ENCODE results near the gene ANKMY1. TPM values are rescaled to one million over a fixed set of nuclear protein-coding genes. Genes with fewer than 3 reads are reported as not detected.

Gene ANKMY1
- total RNA-seq, 1 donor from 2014 or later = 25.1 TPM

- peak overlapping the region; percentile 65 for H3K27ac Mint-ChIP-seq
- H3K9me3 Mint-ChIP-seq = no peaks in the 10 kb centered on the region
- intact Hi-C loops (cut with micrococcal nuclease) = loop anchor here (1.0 to 10.0 kb wide), 4 partner anchors 32 to 130 kb away; partner anchors contain the start of gene DUSP28
Observed at GRCh38 chr2:240434728-240435456, 122.9 kb downstream of the ANKMY1 start.

GRCh38 chr2:240433973-240434727 is 123.6 kb downstream of the ANKMY1 start:
- Mint-ChIP-seq H3K27ac (peak overlapping the region; percentile 65), H3K9me3 (no peaks in the 10 kb centered on the region), H3K4me1 (ENCODE audit: low read depth) (peaks cover 9% of the 10 kb centered on the region), H3K4me3 (ENCODE audit: low read depth) (peak overlapping the region; percentile 85), H3K27me3 (ENCODE audit: low read depth) (peaks cover 15% of the 10 kb centered on the region), H3K36me3 (ENCODE audit: low read depth) (no peaks in the 10 kb centered on the region)
- no peak for DNase-seq (ENCODE audit: low spot score)
- intact Hi-C loops (cut with micrococcal nuclease) = loop anchor here (1.0 to 10.0 kb wide), 4 partner anchors 31 to 129 kb away; partner anchors contain the start of gene DUSP28

More at GRCh38 chr2:240434728-240435456, 122.9 kb downstream of the ANKMY1 start:
- peaks cover 9% of the 10 kb centered on the region for H3K4me1 Mint-ChIP-seq (ENCODE audit: low read depth)
- peak; percentile 88 for DNase-seq (ENCODE audit: low spot score)
- H3K4me3 Mint-ChIP-seq (ENCODE audit: low read depth) = peak overlapping the region; percentile 85
- H3K27me3 Mint-ChIP-seq (ENCODE audit: low read depth) = peaks cover 15% of the 10 kb centered on the region
- H3K36me3 Mint-ChIP-seq (ENCODE audit: low read depth) = no peaks in the 10 kb centered on the region

- Mint-ChIP-seq H3K4me3 (ENCODE audit: low read depth) (peak overlapping the region; percentile 37), H3K36me3 (ENCODE audit: low read depth) (no peaks in the 10 kb centered on the region)
- intact Hi-C loops (cut with micrococcal nuclease) = loop anchor here (10.0 kb wide), 2 partner anchors 48 to 128 kb away; no protein-coding TSS in a partner anchor
Observed at GRCh38 chr2:240432820-240433801, 124.7 kb downstream of the ANKMY1 start.

GRCh38 chr2:240432430-240432819 is 125.4 kb downstream of the ANKMY1 start:
- DNase-seq (ENCODE audit: low spot score) = no peak
- Mint-ChIP-seq H3K27me3 (ENCODE audit: low read depth) (peaks cover 8% of the 10 kb centered on the region), H3K36me3 (ENCODE audit: low read depth) (no peaks in the 10 kb centered on the region), H3K4me1 (ENCODE audit: low read depth) (peaks cover 24% of the 10 kb centered on the region), H3K27ac (no peak overlapping the region), H3K4me3 (ENCODE audit: low read depth) (no peak overlapping the region), H3K9me3 (no peaks in the 10 kb centered on the region)
- intact Hi-C loops (cut with micrococcal nuclease) = loop anchor here (10.0 kb wide), 2 partner anchors 48 to 128 kb away; no protein-coding TSS in a partner anchor

More at GRCh38 chr2:240432820-240433801, 124.7 kb downstream of the ANKMY1 start:
- Mint-ChIP-seq H3K27me3 (ENCODE audit: low read depth) (peaks cover 15% of the 10 kb centered on the region), H3K4me1 (ENCODE audit: low read depth) (peaks cover 19% of the 10 kb centered on the region), H3K9me3 (no peaks in the 10 kb centered on the region), H3K27ac (no peak overlapping the region)
- no peak for DNase-seq (ENCODE audit: low spot score)

- no peak overlapping the region for H3K4me3 Mint-ChIP-seq (ENCODE audit: low read depth)
- intact Hi-C loops (cut with micrococcal nuclease) = loop anchor here (10.0 kb wide), 2 partner anchors 47 to 127 kb away; no protein-coding TSS in a partner anchor
- H3K27me3 Mint-ChIP-seq (ENCODE audit: low read depth) = peaks cover 5% of the 10 kb centered on the region
- no peak for DNase-seq (ENCODE audit: low spot score)
- peaks cover under 1% of the 10 kb centered on the region for H3K9me3 Mint-ChIP-seq
- H3K4me1 Mint-ChIP-seq (ENCODE audit: low read depth) = peaks cover 27% of the 10 kb centered on the region
- peaks cover under 1% of the 10 kb centered on the region for H3K36me3 Mint-ChIP-seq (ENCODE audit: low read depth)
- no peak overlapping the region for H3K27ac Mint-ChIP-seq
Observed at GRCh38 chr2:240431661-240432424, 125.9 kb downstream of the ANKMY1 start.

GRCh38 chr2:240431271-240431660 is 126.5 kb downstream of the ANKMY1 start:
- Mint-ChIP-seq H3K36me3 (ENCODE audit: low read depth) (peaks cover 5% of the 10 kb centered on the region), H3K27ac (no peak overlapping the region), H3K9me3 (peaks cover 6% of the 10 kb centered on the region), H3K4me1 (ENCODE audit: low read depth) (peaks cover 31% of the 10 kb centered on the region), H3K27me3 (ENCODE audit: low read depth) (peaks cover 5% of the 10 kb centered on the region), H3K4me3 (ENCODE audit: low read depth) (no peak overlapping the region)
- intact Hi-C loops (cut with micrococcal nuclease) = loop anchor here (10.0 kb wide), 2 partner anchors 46 to 126 kb away; no protein-coding TSS in a partner anchor
- DNase-seq (ENCODE audit: low spot score) = no peak

GRCh38 chr2:240430595-240430994 is 127.2 kb downstream of the ANKMY1 start:
- Mint-ChIP-seq H3K4me3 (ENCODE audit: low read depth) (no peak overlapping the region), H3K4me1 (ENCODE audit: low read depth) (peaks cover 31% of the 10 kb centered on the region), H3K36me3 (ENCODE audit: low read depth) (peaks cover 5% of the 10 kb centered on the region), H3K27me3 (ENCODE audit: low read depth) (peaks cover 5% of the 10 kb centered on the region), H3K27ac (no peak overlapping the region), H3K9me3 (peaks cover 13% of the 10 kb centered on the region)
- intact Hi-C loops (cut with micrococcal nuclease) = loop anchor here (10.0 kb wide), 2 partner anchors 46 to 126 kb away; no protein-coding TSS in a partner anchor
- DNase-seq (ENCODE audit: low spot score) = no peak

GRCh38 chr2:240429872-240430491 is 127.8 kb downstream of the ANKMY1 start:
- H3K36me3 Mint-ChIP-seq (ENCODE audit: low read depth) = peaks cover 5% of the 10 kb centered on the region

More at GRCh38 chr2:240429872-240430491, 127.8 kb downstream of the ANKMY1 start:
- no peak for DNase-seq (ENCODE audit: low spot score)
- intact Hi-C loops (cut with micrococcal nuclease) = loop anchor here (10.0 kb wide), 2 partner anchors 45 to 125 kb away; no protein-coding TSS in a partner anchor
- H3K4me3 Mint-ChIP-seq (ENCODE audit: low read depth) = no peak overlapping the region
- peaks cover 31% of the 10 kb centered on the region for H3K4me1 Mint-ChIP-seq (ENCODE audit: low read depth)
- H3K9me3 Mint-ChIP-seq = peaks cover 19% of the 10 kb centered on the region
- no peak overlapping the region for H3K27ac Mint-ChIP-seq
- H3K27me3 Mint-ChIP-seq (ENCODE audit: low read depth) = peaks cover 5% of the 10 kb centered on the region

Other genes starting within 250 kb of the ANKMY1 start
- 21.9 and 25.6 TPM in 2 replicates for gene GPC1, start 122.3 kb downstream of the ANKMY1 start, total RNA-seq
- gene DUSP28, start 2.4 kb upstream of the ANKMY1 start, total RNA-seq = 4.8 and 6.5 TPM in 2 replicates
- gene RNPEPL1, start 10.5 kb upstream of the ANKMY1 start, total RNA-seq = 67.3 and 71.3 TPM in 2 replicates
- 49.6 and 51.1 TPM in 2 replicates for gene CAPN10, start 28.7 kb upstream of the ANKMY1 start, total RNA-seq
- gene GPR35, start 67.5 kb upstream of the ANKMY1 start, total RNA-seq = 24.9 and 27.4 TPM in 2 replicates
- not detected in 2 replicates for gene AQP12B, start 124.9 kb upstream of the ANKMY1 start, total RNA-seq
- gene AQP12A, start 133.9 kb upstream of the ANKMY1 start, total RNA-seq = not detected in 2 replicates